NK-92 treated with Interleukin-12 subunit alpha and Interleukin-12 subunit beta, amount 100 ng/mL, for 24 hours (cell line): ENCODE measurements around the gene RAI1.

Experiments used
- DNase-seq: peaks from one replicate; lab custom pipeline; 2025; lab: John Stamatoyannopoulos, UW

Gene RAI1

DNA sequence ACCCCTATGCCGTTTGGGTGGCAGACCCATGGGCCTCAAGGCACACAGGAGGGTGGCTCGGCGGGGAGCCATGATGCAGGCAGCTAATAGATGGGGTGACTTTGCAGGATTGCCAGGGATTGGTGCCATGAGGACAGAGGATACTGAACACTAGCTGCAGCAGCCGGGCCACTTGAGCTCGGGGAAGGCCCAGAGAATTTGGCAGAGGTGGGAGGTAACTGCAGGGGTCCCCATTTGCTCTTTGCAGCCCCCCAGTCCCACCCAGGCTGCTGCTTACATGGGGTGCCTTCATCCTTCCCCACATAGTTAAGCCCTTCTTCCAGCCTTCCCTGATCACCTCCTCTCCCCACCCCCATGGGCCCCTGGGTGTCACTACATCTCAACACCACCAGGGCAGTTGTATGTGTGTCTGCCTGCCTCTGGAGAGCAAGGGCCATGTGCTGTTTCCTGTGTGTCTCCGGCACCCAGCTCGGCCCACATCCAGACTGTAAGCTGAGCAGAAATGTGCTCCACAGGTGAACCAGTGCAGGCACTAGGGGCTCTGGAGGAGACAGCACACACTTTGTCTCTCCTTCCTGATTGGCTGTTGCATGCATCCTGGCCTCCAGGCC lies 103.5 kb downstream of the RAI1 start:
- DNase-seq: no peak

DNA sequence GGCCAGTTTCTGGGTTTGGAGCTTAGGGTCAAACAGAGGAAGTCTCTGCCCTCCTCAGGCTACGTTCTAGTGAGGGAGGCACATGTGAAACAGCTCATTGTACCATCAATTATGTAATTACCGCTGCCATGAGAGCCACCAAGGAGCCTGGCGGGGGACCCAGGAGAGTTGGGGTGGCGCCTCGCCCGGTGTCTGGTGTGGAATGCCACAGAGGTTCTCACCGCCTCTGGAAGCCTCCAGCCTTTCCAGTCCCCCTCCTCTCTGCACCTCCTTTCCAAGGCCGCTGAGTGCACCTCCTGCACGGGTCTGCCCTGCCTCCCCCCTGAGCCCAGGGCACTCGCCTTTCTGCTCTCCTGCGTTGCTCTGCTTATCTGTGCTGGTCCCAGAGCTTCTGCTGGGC lies 104.1 kb downstream of the RAI1 start:
- no peak for DNase-seq

DNA sequence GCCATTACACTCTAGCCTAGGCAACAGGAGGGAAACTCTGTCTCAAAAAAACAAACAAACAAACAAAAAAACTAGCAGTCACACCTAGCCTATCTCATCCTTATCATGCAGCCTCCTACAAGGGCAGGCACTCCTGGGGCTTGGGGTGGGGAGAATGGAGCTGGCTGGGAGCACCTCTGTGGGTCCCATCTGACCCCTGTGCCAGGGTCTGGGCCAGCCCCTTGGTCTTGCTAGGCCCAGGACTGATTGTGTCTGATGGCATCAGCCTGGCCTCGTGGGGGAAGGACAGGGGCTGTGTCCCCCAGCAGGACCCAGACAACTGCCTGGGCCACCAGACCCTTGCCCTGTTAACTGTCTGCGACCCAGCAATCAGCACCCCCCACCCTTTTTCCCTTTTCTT lies 105.7 kb downstream of the RAI1 start:
- DNase-seq: no peak

DNA sequence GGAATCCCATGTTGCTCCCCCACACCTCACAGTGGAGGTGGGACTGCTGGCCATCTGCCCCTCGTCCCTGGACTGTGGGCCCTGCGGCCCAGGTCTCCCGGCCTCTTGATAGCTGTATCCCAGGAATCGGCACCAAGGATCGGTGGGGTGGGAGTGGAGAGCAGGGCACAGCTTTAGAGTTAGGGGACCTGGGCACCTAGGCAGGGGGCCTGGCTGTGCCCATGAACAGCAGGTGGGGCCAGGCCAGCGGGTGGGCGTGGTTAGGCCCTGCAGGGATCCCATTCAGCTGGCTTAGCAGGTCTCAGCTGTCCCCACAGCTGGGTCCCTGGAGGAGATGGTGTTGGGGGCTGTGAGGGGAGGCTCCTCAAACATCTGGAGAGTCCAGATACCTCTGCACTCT lies 106.3 kb downstream of the RAI1 start:
- no peak for DNase-seq

DNA sequence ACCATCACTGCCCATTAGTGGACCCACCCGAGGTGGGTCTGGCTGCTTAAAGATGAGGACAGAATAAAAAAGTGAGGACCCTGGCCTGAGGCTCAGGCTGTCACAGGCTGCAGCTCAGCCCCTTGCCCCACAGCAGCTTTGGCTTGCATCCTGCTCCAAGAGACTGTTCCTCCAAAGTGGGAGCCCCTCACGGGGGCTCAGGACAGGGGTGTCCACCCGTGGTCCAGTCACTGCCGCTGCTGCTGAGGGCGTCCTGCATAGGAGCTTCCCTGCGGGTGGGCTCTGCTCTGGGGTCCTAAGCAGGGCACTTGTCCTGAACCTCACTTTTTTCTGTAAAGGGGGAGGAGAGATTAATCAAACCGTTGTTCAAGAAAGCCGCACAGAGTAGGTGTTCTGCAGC lies 107.7 kb downstream of the RAI1 start:
- no peak for DNase-seq

DNA sequence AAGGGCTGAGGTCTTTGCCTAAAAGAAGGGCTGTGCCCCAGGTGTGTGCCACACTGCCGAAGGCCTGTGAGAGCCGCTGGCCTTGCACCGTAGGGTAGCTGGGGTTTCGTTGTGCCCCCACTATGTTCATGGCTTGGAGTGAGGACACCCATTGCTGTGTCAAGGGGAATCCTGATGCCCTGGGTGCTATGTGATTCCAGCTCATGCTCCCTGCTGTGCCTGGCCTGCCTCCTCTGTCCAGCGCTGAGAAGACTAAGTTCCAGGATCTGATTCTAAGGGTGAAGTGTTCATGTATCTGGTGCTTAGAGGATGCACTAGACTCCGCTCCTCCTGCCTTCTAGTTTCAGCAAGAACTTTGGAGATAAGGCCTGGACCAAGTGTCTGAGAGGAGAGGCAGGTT lies 108.2 kb downstream of the RAI1 start:
- DNase-seq: no peak

DNA sequence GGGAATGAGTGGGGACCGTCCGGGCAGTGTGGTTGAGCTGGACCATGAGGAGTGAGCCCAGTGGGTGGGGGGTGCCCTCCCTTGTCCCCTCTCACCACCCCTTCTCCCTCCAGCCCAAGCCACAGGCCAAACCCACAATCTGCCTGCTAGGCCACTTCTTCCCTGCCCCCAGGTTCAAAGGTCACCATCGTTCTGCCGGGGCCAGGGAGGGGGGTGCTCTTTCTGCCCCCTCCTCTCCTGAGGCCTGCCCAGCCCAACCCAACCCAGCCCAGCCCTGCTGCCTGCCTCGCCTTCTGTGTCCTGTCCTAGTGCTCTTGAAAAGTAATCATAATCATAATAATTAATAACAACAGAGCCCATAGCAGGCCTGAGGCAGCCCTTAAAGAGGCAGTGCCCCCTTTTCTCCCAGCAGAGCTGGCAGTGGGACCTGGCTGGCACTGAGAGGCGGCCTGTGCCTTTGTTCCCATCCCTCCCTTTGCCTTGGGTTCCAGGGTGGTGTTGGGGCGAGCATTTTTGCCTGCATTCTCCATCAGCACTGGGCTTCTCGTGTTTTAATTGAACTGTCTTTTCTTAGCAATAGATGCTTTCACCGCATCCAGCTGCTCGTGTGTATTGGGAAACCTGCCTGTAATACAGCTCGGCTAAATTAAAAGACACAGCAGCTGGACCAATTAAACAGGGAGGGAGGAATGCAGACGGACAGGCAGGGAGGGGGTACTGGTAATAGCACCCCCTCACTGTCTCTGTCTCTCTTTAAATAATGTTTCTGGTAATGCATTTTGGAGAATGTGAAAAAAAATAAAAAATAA lies 108.8 kb downstream of the RAI1 start:
- no peak for DNase-seq

DNA sequence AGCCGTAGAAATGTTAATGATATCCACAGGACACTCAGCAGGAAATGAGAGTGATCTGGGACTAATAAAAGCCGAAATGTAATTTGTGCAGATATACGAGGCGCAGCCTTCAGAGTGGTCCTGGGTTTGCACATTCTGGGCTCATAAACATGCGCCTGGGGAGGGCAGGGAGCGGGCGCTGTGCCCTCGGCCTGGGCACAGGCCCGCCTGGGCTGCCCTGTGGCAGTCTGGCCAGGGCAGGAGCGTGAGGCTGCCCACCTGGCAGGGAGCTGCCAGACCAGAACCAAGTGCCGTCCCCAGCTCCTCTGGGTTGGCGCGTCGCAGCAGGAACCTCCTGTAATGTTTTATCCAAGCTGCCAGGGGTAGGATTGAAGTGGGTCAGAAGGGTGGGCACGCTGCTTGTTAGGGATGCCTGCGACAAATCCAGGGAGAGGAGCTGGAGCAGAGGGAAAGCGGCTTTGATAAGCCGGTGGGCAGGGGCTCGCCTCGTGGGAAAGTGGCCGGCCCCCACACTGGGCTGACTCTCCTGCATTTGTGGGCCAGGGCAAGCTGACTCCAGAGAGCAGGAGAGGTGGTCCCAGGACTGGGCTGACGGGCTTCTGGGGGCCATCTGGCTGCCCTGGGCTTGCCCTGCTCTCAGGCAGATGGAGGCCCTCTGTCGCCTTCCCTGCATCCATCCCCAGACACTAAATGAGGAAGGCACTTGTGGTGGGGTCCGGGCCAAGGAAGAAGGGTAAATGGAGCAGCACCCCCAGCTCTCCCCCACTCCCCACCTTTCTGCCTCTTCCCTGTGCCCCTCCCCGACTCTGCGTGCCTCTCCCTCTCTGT lies 109.6 kb downstream of the RAI1 start:
- no peak for DNase-seq

DNA sequence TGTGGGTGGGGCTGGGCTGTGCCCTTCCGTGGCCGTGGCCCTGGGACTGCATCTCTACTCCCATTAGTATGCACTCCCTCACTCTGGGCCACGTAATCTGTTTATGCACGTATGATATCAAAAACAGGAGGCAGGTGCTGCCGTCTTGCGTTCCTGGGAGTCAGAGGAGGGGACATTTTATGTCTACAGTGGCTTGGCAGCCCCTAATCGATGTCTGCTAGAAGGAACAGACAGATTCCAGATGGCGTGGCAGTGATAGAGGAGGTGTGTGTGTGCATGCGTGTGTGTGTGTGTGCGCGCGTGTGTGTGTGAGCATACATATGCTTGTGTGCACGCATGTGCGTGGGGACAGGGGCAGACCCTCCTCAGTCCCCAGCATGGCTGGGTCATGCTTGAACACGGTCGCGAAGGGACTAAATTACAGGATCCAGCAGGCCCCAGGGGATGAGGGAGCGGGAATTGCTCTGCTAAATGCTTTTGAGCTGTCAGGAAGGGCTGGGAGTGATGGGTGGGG lies 110.8 kb downstream of the RAI1 start:
- no peak for DNase-seq

DNA sequence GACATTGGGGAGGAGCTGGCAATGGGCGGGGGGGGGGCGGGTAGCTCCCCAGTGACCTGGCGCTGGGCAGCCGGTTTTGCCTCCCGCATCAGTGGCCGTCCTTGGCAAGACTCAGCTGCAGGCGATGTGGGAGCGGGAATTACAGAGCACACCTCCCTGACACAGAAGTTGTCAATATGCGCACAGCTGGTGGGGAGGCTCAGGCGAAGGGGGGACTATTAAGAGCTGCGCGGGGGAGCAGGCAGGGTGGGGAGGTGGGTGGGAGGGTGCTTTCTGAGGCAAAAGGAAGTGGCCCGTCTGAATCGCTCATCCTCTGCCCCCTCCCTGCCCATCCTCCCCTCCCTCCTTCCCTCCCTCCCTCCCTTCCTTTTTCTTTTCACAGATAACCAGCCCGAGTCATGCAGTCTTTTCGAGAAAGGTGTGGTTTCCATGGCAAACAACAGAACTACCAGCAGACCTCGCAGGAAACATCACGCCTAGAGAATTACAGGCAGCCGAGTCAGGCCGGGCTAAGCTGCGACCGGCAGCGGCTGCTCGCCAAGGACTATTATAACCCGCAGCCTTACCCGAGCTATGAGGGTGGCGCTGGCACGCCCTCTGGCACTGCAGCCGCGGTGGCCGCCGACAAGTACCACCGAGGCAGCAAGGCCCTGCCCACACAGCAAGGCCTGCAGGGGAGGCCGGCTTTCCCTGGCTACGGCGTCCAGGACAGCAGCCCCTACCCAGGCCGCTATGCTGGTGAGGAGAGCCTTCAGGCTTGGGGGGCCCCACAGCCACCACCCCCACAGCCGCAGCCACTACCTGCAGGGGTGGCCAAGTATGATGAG lies 111.5 kb downstream of the RAI1 start:
- no peak for DNase-seq

DNA sequence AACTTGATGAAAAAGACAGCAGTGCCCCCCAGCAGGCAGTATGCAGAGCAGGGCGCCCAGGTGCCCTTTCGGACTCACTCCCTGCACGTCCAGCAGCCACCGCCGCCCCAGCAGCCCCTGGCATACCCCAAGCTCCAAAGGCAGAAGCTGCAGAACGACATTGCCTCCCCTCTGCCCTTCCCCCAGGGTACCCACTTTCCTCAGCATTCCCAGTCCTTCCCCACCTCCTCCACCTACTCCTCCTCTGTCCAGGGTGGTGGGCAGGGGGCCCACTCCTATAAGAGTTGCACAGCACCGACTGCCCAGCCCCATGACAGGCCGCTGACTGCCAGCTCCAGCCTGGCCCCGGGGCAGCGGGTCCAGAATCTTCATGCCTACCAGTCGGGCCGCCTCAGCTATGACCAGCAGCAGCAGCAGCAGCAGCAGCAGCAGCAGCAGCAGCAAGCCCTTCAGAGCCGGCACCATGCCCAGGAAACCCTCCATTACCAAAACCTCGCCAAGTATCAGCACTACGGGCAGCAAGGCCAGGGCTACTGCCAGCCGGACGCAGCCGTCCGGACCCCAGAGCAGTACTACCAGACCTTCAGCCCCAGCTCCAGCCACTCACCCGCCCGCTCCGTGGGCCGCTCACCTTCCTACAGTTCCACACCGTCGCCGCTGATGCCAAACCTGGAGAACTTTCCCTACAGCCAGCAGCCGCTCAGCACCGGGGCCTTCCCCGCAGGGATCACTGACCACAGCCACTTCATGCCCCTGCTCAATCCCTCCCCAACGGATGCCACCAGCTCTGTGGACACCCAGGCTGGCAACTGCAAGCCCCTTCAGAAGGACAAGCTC lies 112.3 kb downstream of the RAI1 start:
- no peak for DNase-seq

DNA sequence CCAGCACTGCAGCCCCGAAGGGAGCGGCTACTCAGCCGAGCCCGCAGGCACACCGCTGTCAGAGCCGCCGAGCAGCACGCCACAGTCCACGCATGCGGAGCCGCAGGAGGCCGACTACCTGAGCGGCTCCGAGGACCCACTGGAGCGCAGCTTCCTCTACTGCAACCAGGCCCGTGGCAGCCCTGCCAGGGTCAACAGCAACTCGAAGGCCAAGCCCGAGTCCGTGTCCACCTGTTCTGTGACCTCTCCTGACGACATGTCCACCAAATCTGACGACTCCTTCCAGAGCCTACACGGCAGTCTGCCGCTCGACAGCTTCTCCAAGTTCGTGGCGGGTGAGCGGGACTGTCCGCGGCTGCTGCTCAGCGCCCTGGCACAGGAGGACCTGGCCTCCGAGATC lies 113.1 kb downstream of the RAI1 start:
- DNase-seq: no peak

DNA sequence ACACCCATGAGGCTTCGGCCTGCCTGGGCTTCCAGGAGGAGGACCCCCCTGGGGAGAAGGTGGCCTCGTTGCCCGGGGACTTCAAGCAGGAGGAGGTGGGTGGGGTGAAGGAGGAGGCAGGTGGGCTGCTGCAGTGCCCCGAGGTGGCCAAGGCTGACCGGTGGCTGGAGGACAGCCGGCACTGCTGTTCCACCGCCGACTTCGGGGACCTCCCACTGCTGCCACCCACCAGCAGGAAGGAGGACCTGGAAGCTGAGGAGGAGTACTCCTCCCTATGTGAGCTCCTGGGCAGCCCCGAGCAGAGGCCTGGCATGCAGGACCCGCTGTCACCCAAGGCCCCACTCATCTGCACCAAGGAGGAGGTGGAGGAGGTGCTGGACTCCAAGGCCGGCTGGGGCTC lies 114.0 kb downstream of the RAI1 start:
- no peak for DNase-seq

DNA sequence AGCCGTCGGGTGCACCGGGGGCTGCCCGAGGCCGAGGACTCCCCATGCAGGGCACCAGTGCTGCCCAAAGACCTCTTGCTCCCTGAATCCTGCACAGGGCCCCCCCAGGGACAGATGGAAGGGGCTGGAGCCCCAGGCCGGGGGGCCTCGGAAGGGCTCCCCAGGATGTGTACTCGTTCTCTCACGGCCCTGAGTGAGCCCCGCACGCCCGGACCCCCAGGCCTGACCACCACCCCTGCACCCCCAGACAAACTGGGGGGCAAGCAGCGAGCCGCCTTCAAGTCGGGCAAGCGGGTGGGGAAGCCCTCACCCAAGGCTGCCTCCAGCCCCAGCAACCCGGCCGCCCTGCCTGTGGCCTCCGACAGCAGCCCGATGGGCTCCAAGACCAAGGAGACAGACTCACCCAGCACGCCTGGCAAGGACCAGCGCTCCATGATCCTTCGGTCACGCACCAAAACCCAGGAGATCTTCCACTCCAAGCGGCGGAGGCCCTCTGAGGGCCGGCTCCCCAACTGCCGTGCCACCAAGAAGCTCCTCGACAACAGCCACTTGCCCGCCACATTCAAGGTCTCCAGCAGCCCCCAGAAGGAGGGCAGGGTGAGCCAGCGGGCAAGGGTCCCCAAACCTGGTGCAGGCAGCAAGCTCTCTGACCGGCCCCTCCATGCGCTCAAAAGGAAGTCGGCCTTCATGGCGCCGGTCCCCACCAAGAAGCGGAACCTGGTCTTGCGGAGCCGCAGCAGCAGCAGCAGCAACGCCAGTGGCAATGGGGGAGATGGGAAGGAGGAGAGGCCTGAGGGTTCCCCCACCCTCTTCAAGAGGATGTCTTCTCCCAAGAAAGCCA lies 114.9 kb downstream of the RAI1 start:
- no peak for DNase-seq

DNA sequence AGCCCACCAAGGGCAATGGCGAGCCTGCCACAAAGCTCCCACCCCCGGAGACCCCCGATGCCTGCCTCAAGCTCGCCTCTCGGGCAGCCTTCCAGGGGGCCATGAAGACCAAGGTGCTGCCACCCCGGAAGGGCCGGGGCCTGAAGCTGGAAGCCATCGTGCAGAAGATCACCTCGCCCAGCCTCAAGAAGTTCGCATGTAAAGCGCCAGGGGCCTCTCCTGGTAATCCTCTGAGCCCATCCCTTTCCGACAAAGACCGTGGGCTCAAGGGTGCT lies 115.5 kb downstream of the RAI1 start:
- no peak for DNase-seq

DNA sequence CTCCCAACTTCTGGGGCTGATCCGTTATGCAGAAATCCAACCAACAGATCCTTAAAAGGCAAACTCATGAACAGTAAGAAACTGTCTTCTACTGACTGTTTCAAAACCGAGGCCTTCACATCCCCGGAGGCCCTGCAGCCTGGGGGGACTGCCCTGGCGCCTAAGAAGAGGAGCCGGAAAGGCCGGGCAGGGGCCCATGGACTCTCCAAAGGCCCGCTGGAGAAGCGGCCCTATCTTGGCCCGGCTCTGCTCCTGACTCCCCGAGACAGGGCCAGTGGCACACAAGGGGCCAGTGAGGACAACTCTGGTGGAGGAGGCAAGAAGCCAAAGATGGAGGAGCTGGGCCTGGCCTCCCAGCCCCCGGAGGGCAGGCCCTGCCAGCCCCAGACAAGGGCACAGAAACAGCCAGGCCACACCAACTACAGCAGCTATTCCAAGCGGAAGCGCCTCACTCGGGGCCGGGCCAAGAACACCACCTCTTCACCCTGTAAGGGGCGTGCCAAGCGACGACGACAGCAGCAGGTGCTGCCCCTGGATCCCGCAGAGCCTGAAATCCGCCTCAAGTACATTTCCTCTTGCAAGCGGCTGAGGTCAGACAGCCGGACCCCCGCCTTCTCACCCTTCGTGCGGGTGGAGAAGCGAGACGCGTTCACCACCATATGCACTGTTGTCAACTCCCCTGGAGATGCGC lies 116.0 kb downstream of the RAI1 start:
- no peak for DNase-seq

DNA sequence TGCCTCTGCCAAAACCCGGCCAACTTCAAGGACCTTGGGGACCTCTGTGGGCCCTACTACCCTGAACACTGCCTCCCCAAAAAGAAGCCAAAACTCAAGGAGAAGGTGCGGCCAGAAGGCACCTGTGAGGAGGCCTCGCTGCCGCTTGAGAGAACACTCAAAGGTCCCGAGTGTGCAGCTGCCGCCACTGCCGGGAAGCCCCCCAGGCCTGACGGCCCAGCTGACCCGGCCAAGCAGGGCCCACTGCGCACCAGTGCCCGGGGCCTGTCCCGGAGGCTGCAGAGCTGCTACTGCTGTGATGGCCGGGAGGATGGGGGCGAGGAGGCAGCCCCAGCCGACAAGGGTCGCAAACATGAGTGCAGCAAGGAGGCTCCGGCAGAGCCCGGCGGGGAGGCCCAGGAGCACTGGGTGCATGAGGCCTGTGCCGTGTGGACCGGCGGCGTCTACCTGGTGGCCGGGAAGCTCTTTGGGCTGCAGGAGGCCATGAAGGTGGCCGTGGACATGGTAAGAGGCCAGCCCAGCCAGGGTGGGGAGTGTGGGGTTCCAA lies 116.8 kb downstream of the RAI1 start:
- DNase-seq: no peak

DNA sequence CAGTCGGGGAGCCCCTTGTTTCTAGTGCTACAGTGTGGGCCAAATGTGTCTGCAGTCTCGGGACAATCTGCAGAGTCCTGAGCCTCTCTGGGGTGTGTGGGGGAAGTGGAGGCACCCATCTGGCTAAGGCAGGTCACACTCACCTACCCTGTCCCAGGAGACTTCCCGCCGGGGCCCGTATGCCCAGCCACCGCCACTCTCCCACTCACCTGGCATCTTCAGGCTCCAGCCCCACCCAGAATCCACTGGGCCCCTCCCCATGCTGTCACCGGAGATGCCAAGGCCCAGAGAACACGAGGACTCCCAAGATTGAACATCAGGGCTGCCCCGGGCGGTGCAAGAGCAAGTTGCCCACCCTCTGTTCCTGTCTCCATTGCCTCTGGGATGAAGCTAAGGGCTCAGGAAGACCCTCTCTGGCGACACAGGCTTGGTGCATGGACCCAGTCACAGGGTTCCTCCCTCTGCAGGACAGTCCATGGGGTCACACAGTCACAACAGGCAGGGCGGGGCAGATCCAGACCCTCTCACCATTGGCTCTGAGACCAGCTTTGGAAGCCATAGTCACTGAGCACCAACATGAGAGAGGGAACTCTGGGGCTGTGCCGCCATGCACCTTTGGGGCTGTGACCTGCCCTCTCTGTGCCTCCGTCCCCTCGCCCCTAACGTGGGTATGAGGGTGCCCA lies 117.5 kb downstream of the RAI1 start:
- no peak for DNase-seq

DNA sequence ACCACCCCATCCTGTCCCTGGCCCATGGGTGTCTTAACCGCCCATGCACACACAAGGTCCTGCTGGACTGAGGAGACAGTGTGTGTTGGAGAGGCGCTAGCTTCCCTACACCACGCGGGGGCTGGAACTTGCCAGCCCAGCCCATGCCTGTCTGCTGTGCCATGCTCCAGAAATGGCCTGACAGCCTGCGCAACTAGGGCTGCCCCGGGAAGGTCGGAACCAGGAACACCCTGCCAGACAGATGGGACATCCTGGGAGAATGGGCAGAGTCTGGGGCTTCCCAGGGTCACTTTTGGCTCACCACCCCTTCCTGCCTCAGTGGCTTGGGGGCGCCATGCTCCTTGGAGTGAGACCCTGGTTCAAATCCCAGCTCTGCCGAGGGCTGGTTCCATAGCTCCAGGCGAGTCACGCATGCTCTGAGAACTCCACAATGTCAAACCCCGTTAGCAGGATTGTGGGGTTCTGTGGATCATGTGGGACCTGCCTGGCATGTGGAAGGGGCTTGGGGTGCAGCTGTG lies 119.3 kb downstream of the RAI1 start:
- DNase-seq: no peak
